B cell (primary cell): ENCODE measurements around the gene AKR7A3. TPM values are rescaled to one million over a fixed set of nuclear protein-coding genes. Genes with fewer than 3 reads are reported as not detected.
"Not testable (repeated sequence)": the region's sequence is repeated elsewhere in the genome, so short reads cannot be mapped to it uniquely, and the experiment has no call there.

Experiments used
- ATAC-seq: fragments of 200-7000 bp; cut with Tn5 transposase; one replicate; pipeline ENCODE4 v1.10.0; 2021; ENCODE audit warnings: low read depth, mild to moderate bottlenecking, moderate number of reproducible peaks, moderate library complexity
- CTCF ChIA-PET: fragments of 350-600 bp; sonication (Branson Sonifier 250); formaldehyde crosslinking; loops from one replicate; lab custom pipeline; 2021; ENCODE audit warnings: antibody characterized with exemption, inconsistent platforms; lab: Charles Lee
- POLR2A ChIA-PET: fragments of 350-600 bp; sonication (Branson Sonifier 250); formaldehyde crosslinking; loops from one replicate; lab custom pipeline; 2021; ENCODE audit warnings: antibody characterized with exemption; lab: Charles Lee
- DNase-seq: peaks from one replicate; pipeline ENCODE4 v3.0.0; 2013
- H2AFZ ChIP-seq: 2 replicates; pipeline ENCODE4 v1.6.1; 2012; ENCODE audit warnings: mild to moderate bottlenecking, low read depth, low read length; ENCODE audit not compliant: insufficient read depth, poor library complexity, severe bottlenecking
- H3K27ac ChIP-seq, 2 donors: 1 replicate in 1 of 2; 2 replicates in 1 of 2; pipeline ENCODE4 v1.5.1; 2012 to 2013; ENCODE audit warnings: low read length in 2 of 2, mild to moderate bottlenecking in 2 of 2, moderate library complexity in 1 of 2
- H3K27me3 ChIP-seq, 4 experiments: fragments of 200-600 bp in 1 of 4; sonication (generic) in 1 of 4; replicated peaks in 1 of 4; 1 replicate in 2 of 4; 2 replicates in 2 of 4; pipeline versions ENCODE4 v1.6.1 to v1.7.0; 2013 to 2016; ENCODE audit warnings: low read length in 3 of 4, mild to moderate bottlenecking in 2 of 4, mixed read lengths in 1 of 4, moderate library complexity in 1 of 4; ENCODE audit not compliant: insufficient read depth in 4 of 4, control insufficient read depth in 3 of 4; ENCODE audit errors: control extremely low read depth in 1 of 4
- H3K36me3 ChIP-seq, 2 experiments: replicated peaks in 1 of 2; 1 replicate in 1 of 2; 2 replicates in 1 of 2; pipeline versions ENCODE4 v1.6.1 to v1.7.1; 2013; ENCODE audit warnings: low read length in 1 of 2; ENCODE audit not compliant: insufficient read depth in 2 of 2, control insufficient read depth in 1 of 2; ENCODE audit errors: control extremely low read depth in 1 of 2, extremely low read depth in 1 of 2
- H3K4me1 ChIP-seq, 2 donors: fragments of 200-600 bp in 1 of 2; sonication (generic) in 1 of 2; 1 replicate in 1 of 2; 2 replicates in 1 of 2; pipeline versions ENCODE4 v1.5.1 to v1.6.1; 2013 to 2017; ENCODE audit warnings: low read length in 2 of 2; ENCODE audit not compliant: control insufficient read depth in 2 of 2, insufficient read depth in 2 of 2
- H3K4me2 ChIP-seq: replicated peaks from 2 replicates; pipeline ENCODE3; 2012; ENCODE audit warnings: mild to moderate bottlenecking, low read depth, low read length; ENCODE audit not compliant: poor library complexity, severe bottlenecking
- H3K4me3 ChIP-seq, 5 experiments: fragments of 200-600 bp in 1 of 5; sonication (generic) in 1 of 5; 1 replicate in 3 of 5; 2 replicates in 2 of 5; pipeline versions ENCODE4 v1.5.1 to v1.7.0; 2011 to 2016; ENCODE audit warnings: low read length in 4 of 5, mild to moderate bottlenecking in 4 of 5, low read depth in 2 of 5, control low read depth in 1 of 5, moderate library complexity in 1 of 5; ENCODE audit not compliant: insufficient read depth in 1 of 5; ENCODE audit errors: control extremely low read depth in 1 of 5, extremely low read depth in 1 of 5
- H3K79me2 ChIP-seq: fragments of 200-600 bp; sonication (generic); one replicate; pipeline ENCODE4 v1.6.0; 2016; ENCODE audit warnings: low read length; ENCODE audit not compliant: control insufficient read depth, insufficient read depth
- H3K9ac ChIP-seq: fragments of 200-600 bp; sonication (generic); 2 replicates; pipeline ENCODE4 v1.6.1; 2017; ENCODE audit warnings: mild to moderate bottlenecking, low read length, moderate library complexity
- H3K9me3 ChIP-seq, 3 donors: one replicate each; pipeline versions ENCODE4 v1.6.1 to v1.7.1; 2013; ENCODE audit warnings: low read length in 2 of 3; ENCODE audit not compliant: control insufficient read depth in 2 of 3, insufficient read depth in 1 of 3; ENCODE audit errors: control extremely low read depth in 1 of 3
- H4K20me1 ChIP-seq: 2 replicates; pipeline ENCODE4 v1.6.0; 2012; ENCODE audit warnings: mild to moderate bottlenecking, low read length; ENCODE audit not compliant: insufficient read depth, control insufficient read depth, poor library complexity, severe bottlenecking
- H3K27ac Mint-ChIP-seq: one replicate; pipeline ENCODE4 v1.8.0; 2021; ENCODE audit warnings: mixed read lengths
- H3K27me3 Mint-ChIP-seq: one replicate; pipeline ENCODE4 v1.8.0; 2021; ENCODE audit warnings: mixed read lengths
- H3K4me1 Mint-ChIP-seq: one replicate; pipeline ENCODE4 v1.8.0; 2021; ENCODE audit warnings: mixed read lengths
- H3K4me3 Mint-ChIP-seq: one replicate; pipeline ENCODE4 v1.8.0; 2021; ENCODE audit warnings: mixed read lengths
- H3K9me3 Mint-ChIP-seq: one replicate; pipeline ENCODE4 v1.8.0; 2022; ENCODE audit warnings: mixed read lengths; ENCODE audit not compliant: insufficient read depth
- EZH2 ChIP-seq: IDR thresholded peaks from 2 replicates; pipeline ENCODE4 v1.6.1; 2012; ENCODE audit warnings: borderline replicate concordance, low read depth, mild to moderate bottlenecking, moderate library complexity, low read length; ENCODE audit not compliant: insufficient read depth, poor library complexity, severe bottlenecking
- WGBS: methylation state at CpG from one replicate; pipeline ENCODE4 v1.1.5; 2013; ENCODE audit warnings: missing lambda C conversion rate; ENCODE audit not compliant: insufficient coverage; 5-methylcytosine and 5-hydroxymethylcytosine counted together
- intact Hi-C: fragments of 100-400 bp; cut with micrococcal nuclease; formaldehyde crosslinking; loops from one replicate; pipeline ENCODE4 v1.10.0; 2022
- polyA plus RNA-seq: library from polyadenylated mRNA; depleted of rRNA; stranded (reverse); fragments of >200 nt; gene quantifications from 2 replicates; pipeline ENCODE4 v1.2.3, GENCODE V29; 2012
- total RNA-seq, 2 donors: library from RNA; stranded (reverse); fragments of 120-200 nt in 1 of 2; gene quantifications; 1 replicate in 1 of 2; 2 replicates in 1 of 2; pipeline versions ENCODE4 v1.2.3 to v1.2.4, GENCODE V29; 2013 to 2022
- TF ChIP-seq, protein P1 (sequence below): fragments of 200-600 bp; IDR thresholded peaks from one replicate; pipeline ENCODE4 v1.8.0; 2022; ENCODE audit warnings: antibody characterized with exemption, mild to moderate bottlenecking

Gene AKR7A3
- total and polyA plus RNA-seq, 2 donors (not counting 1 experiment from before 2014, with no cell fraction given): 0.97 to 1.8 TPM

DNA sequence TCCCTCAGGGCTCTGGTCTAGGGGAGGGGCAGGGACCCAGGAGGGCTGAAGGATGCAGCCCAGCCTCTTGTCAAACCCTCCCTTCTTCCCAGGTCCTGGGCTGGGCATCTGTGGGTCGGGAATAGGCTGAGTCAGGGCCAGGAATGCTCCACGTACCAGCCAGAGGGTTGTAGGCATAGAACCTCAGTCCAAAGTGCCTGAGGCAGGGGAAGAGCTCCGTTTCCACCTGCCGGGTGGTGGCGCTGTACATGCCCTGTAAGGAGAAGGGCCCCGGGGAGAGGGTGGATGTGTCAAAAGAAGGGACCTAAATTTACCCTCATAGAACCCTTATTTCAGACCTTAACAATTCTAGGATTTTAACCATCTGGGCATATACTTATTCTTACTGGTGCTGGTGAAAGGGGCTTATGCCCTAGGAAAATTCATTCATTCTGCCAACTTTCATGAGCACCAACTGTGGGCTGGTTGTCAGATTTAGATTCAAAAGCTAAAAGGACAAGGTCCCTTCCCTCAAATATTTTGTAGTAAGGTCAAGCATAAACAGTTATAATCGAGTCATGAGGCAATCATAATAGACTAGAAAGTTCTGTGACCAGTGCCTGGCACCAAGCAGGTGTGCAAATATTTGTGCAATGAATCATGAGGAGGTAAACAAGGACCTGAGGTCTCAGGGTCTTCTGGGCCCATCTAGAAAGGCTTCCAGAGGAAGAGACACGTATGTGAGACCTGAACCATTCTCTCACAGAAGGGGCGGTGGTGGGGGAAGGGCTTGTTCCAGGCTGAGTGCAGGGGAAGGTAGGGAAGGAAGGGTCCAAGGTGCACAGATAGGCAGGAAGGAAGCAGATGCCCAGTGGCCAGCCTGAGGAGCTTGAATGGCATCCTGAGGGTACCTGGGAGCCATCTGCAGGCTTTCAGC is 18.9 kb downstream of the AKR7A3 start:
- H3K4me1 Mint-ChIP-seq, H3K4me3 Mint-ChIP-seq, H3K4me2 ChIP-seq, H3K27ac Mint-ChIP-seq, H3K4me1 ChIP-seq, H3K36me3 ChIP-seq, H3K27ac ChIP-seq, H3K27me3 ChIP-seq, H3K4me3 ChIP-seq, H2AFZ ChIP-seq, H3K9ac ChIP-seq, ATAC-seq, DNase-seq, CTCF ChIA-PET, intact Hi-C loops, H3K79me2 ChIP-seq, H4K20me1 ChIP-seq, POLR2A ChIA-PET, H3K9me3 Mint-ChIP-seq: not testable (repeated sequence)
- peaks cover 14% of the 10 kb centered on the region for H3K27me3 Mint-ChIP-seq
- WGBS: no CpG with 5 or more reads among the region's 9 CpGs
- H3K9me3 ChIP-seq: peaks cover 0 to 12% (median 3%) of the 10 kb centered on the region in 3 donors

DNA sequence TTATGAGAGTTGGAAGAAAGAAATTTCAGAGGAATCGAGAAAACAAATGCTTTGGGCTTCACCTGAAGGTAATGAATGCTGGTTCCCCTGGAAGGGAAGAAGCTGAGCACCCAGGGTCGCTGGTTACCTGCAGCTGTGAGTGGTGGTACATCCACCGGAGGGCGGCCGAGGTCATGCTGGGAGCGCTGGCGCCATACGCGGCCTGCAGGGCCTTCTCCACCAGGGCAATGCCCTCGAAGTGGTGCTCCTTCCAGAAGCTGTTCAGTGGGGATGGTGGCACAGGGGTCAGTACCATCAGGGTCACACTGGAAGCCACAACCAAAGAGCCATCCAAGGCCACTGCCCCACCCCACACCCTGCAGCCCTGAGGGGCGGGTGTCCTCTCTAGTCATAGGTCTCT is 20.1 kb downstream of the AKR7A3 start:
- DNase-seq (no peak), ATAC-seq (no peak)
- no peak overlapping the region for H2AFZ ChIP-seq
- TF ChIP-seq, protein P1, sequence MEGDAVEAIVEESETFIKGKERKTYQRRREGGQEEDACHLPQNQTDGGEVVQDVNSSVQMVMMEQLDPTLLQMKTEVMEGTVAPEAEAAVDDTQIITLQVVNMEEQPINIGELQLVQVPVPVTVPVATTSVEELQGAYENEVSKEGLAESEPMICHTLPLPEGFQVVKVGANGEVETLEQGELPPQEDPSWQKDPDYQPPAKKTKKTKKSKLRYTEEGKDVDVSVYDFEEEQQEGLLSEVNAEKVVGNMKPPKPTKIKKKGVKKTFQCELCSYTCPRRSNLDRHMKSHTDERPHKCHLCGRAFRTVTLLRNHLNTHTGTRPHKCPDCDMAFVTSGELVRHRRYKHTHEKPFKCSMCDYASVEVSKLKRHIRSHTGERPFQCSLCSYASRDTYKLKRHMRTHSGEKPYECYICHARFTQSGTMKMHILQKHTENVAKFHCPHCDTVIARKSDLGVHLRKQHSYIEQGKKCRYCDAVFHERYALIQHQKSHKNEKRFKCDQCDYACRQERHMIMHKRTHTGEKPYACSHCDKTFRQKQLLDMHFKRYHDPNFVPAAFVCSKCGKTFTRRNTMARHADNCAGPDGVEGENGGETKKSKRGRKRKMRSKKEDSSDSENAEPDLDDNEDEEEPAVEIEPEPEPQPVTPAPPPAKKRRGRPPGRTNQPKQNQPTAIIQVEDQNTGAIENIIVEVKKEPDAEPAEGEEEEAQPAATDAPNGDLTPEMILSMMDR: no peak
- no peak for TF ChIP-seq EZH2
- no peaks in the 10 kb centered on the region for H3K36me3 ChIP-seq
- Mint-ChIP-seq H3K4me3 (no peak overlapping the region), H3K27me3 (peaks cover 9% of the 10 kb centered on the region), H3K27ac (no peak overlapping the region), H3K4me1 (peaks cover 3% of the 10 kb centered on the region), H3K9me3 (no peaks in the 10 kb centered on the region)
- no peak overlapping the region for H3K9ac ChIP-seq
- no peak overlapping the region for H3K4me2 ChIP-seq
- intact Hi-C loops: no loop called here
- POLR2A ChIA-PET: interaction anchor here (0.5 kb wide), 1 partner anchor 102 kb away, joined by 3 read pairs; no protein-coding TSS in a partner anchor
- H3K4me3 ChIP-seq: no peak overlapping the region
- CTCF ChIA-PET: no interaction called here
- H4K20me1 ChIP-seq: no peaks in the 10 kb centered on the region
- WGBS: 87% methylated on average over 11 of the region's 11 CpGs
- peaks cover 0 to 3% (median 0%) of the 10 kb centered on the region in 3 donors for H3K9me3 ChIP-seq
- H3K79me2 ChIP-seq: no peaks in the 10 kb centered on the region
- H3K4me1 ChIP-seq: no peaks in the 10 kb centered on the region
- H3K27ac ChIP-seq: no peak overlapping the region
- H3K27me3 ChIP-seq: no peaks in the 10 kb centered on the region
